GM21825 (cell line): Measurements from ENCODE around the gene RCOR2.
"Not testable (repeated sequence)": the region's sequence is repeated elsewhere in the genome, so short reads cannot be mapped to it uniquely, and the experiment has no call there.

Experiments used
- ATAC-seq: cut with Tn5 transposase; IDR thresholded peaks from one replicate; pipeline ENCODE4 v1.9.1; 2021; ENCODE audit warnings: mild to moderate bottlenecking, moderate library complexity; ENCODE audit not compliant: unreplicated experiment

The RCOR2 gene

GRCh38 chr11:63882555-63883242 lies 34.3 kb downstream of the RCOR2 start:
- ATAC-seq = no peak

GRCh38 chr11:63880403-63880790 lies 36.6 kb downstream of the RCOR2 start:
- ATAC-seq = no peak

GRCh38 chr11:63879598-63880402 lies 37.2 kb downstream of the RCOR2 start:
- ATAC-seq = no peak

- ATAC-seq = no peak
These were observed 39.2 kb downstream of the RCOR2 start for GRCh38 chr11:63877658-63878241.

GRCh38 chr11:63876616-63877015 lies 40.3 kb downstream of the RCOR2 start:
- no peak for ATAC-seq

- no peak for ATAC-seq
These were observed 41.4 kb downstream of the RCOR2 start for GRCh38 chr11:63875506-63876065.

- no peak for ATAC-seq
These were observed 42.5 kb downstream of the RCOR2 start for GRCh38 chr11:63874511-63874910.

GRCh38 chr11:63873311-63873710 lies 43.7 kb downstream of the RCOR2 start:
- ATAC-seq = no peak

GRCh38 chr11:63872800-63873197 lies 44.2 kb downstream of the RCOR2 start:
- ATAC-seq = no peak

GRCh38 chr11:63871962-63872799 lies 44.8 kb downstream of the RCOR2 start:
- peak; percentile 89 for ATAC-seq

GRCh38 chr11:63870351-63871140 lies 46.4 kb downstream of the RCOR2 start:
- ATAC-seq = no peak

- ATAC-seq = no peak
These were observed 47.3 kb downstream of the RCOR2 start for GRCh38 chr11:63869683-63870082.

- no peak for ATAC-seq
These were observed 47.8 kb downstream of the RCOR2 start for GRCh38 chr11:63869171-63869591.

GRCh38 chr11:63868399-63869064 lies 48.4 kb downstream of the RCOR2 start:
- ATAC-seq = no peak

- ATAC-seq = no peak
These were observed 49.5 kb downstream of the RCOR2 start for GRCh38 chr11:63867511-63867910.

GRCh38 chr11:63866211-63866610 lies 50.8 kb downstream of the RCOR2 start:
- ATAC-seq = peak; percentile 52

- ATAC-seq = not testable (repeated sequence)
These were observed 53.3 kb downstream of the RCOR2 start for GRCh38 chr11:63863620-63864019.

GRCh38 chr11:63862923-63863322 lies 54.0 kb downstream of the RCOR2 start:
- ATAC-seq = no peak
